Muscle layer of colon (tissue), 2 donors: ENCODE results near the gene GDF2.

Source experiments
- H3K27ac ChIP-seq: one replicate; pipeline ENCODE4 v1.7.0; 2013; ENCODE audit warnings: low read depth, mild to moderate bottlenecking, low read length, moderate library complexity
- H3K27me3 ChIP-seq, 2 donors: one replicate each; pipeline ENCODE4 v1.7.0; 2013; ENCODE audit warnings: low read length in 2 of 2, mild to moderate bottlenecking in 2 of 2; ENCODE audit not compliant: insufficient read depth in 2 of 2, control insufficient read depth in 1 of 2
- H3K36me3 ChIP-seq: one replicate; pipeline ENCODE4 v1.7.0; 2013; ENCODE audit warnings: mild to moderate bottlenecking, low read length; ENCODE audit not compliant: insufficient read depth
- H3K4me1 ChIP-seq: one replicate; pipeline ENCODE4 v1.7.0; 2013; ENCODE audit warnings: mild to moderate bottlenecking, low read length; ENCODE audit not compliant: insufficient read depth
- H3K4me3 ChIP-seq, 2 donors: one replicate each; pipeline ENCODE4 v1.7.0; 2013; ENCODE audit warnings: low read length in 2 of 2, low read depth in 1 of 2, mild to moderate bottlenecking in 1 of 2, moderate library complexity in 1 of 2
- H3K9ac ChIP-seq: one replicate; pipeline ENCODE4 v1.7.0; 2013; ENCODE audit warnings: low read length
- H3K9me3 ChIP-seq: one replicate; pipeline ENCODE4 v1.7.0; 2013; ENCODE audit warnings: mild to moderate bottlenecking, low read length
- donor health status: abdominal sarcoma.
- donor health status: Adenocarcinoma of cecum.

GDF2 gene

DNA sequence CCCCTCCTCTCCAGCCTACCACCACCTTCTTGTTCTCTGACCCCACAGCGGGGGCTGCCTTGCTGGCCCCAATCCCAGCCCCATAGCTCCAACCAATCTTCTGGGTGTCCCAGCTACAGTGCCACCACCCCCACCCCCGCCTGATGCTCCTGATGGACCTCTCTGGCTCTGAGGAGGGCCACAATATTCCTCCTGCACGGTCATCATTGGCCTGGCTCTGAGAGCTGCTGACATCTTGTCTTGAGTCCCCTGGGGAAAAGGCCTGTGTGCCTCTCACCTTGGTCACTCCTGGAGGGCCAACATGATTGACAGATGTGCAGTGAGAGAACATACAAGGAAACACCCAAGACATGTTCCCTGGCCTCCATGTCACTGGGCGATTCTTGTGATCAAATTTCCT is 7.6 kb downstream of the GDF2 start:
- H3K36me3 ChIP-seq: no peaks in the 10 kb centered on the region
- no peaks in the 10 kb centered on the region for H3K27me3 ChIP-seq
- no peaks in the 10 kb centered on the region for H3K4me1 ChIP-seq
- H3K27ac ChIP-seq: no peak overlapping the region
- H3K9me3 ChIP-seq: no peaks in the 10 kb centered on the region
- no peak overlapping the region for H3K4me3 ChIP-seq
- H3K9ac ChIP-seq: no peak overlapping the region

DNA sequence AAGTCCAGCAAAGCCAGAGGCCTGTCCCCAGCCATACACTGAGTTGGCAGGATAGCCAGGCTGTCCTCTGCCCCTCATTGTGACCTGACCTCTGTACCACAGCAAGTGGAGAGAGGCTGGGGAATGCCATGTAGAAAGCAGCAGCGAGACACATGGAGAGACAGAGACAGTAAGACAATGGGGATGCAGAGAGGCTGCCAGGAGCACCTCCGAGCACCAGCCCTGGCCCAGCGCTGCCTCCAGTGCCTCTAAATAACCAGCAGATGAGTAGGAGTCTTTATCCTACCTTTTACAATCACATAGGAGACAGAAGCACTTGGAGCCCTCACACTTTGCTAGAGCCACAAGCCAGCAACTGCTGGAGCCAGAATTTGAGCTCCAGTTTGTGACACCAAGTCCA is 8.1 kb downstream of the GDF2 start:
- Histone ChIP-seq H3K9ac (no peak overlapping the region), H3K4me1 (no peaks in the 10 kb centered on the region), H3K4me3 (no peak overlapping the region), H3K27ac (no peak overlapping the region), H3K36me3 (no peaks in the 10 kb centered on the region), H3K9me3 (no peaks in the 10 kb centered on the region), H3K27me3 (no peaks in the 10 kb centered on the region)

DNA sequence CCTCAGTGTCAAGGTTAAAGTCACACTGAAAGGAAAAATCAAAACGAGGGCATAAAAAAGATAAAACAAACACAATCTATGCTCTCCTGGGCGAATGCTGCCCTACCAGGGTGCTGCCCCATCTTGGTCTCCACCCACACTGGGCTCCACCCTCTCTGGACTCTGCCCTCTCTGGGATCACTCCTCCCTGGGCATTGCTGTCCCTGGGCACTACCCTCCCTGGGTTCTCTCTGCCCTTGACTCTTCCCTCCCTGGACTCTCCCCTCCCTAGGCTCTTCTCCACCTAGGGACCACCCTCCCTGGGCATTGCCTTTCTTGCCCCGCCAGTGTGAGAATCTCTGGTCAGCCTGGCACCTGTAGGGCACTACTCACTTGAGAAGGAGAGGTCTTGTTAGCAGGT is 8.6 kb downstream of the GDF2 start:
- Histone ChIP-seq H3K9ac (no peak overlapping the region), H3K36me3 (no peaks in the 10 kb centered on the region), H3K4me1 (no peaks in the 10 kb centered on the region), H3K9me3 (no peaks in the 10 kb centered on the region), H3K27me3 (no peaks in the 10 kb centered on the region), H3K27ac (no peak overlapping the region), H3K4me3 (no peak overlapping the region)

DNA sequence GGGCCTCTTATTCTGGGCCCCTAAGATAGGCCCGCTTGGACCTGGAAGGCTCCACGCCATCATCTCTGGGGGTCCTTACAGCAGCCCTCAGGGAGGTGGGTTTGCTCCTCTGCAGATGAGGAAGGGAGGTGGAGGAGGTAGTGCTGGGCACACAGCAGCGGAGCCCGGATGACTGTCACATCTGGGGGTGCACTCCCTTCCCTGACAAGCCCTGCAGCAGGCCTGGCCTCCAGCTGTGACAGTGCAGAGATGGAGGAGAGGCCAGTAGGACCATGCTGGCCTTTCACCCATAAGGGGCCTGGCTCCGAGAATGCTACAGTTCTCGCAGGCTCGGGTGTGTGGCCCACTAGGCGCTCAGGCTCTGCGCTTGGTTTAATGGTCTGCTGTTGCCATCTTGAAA is 9.2 kb downstream of the GDF2 start:
- Histone ChIP-seq H3K4me3 (no peak overlapping the region), H3K9ac (no peak overlapping the region), H3K9me3 (no peaks in the 10 kb centered on the region), H3K36me3 (no peaks in the 10 kb centered on the region), H3K27ac (no peak overlapping the region), H3K4me1 (no peaks in the 10 kb centered on the region), H3K27me3 (no peaks in the 10 kb centered on the region)

DNA sequence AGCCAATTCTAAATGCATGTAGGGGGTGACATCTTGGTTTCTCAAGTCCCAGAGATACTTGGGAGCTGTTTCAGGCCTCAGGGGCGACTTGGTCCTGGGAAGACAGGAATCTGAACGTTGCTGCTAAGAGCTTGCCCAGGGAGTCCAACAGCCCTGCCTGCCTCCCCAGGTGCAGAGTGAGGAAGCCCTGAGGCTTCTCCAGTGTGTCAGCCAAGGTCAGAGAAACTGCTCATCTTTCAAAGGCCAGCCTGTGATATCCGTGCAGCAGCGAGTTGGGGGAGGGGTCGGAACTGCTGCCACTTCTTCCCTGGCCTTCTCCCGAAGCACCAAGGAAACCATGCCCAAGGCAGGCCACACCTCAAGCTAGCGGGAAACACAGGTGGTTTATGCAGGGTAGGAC is 9.7 kb downstream of the GDF2 start:
- H3K4me3 ChIP-seq: no peak overlapping the region
- H3K27ac ChIP-seq: no peak overlapping the region
- H3K36me3 ChIP-seq: no peaks in the 10 kb centered on the region
- no peaks in the 10 kb centered on the region for H3K9me3 ChIP-seq
- H3K4me1 ChIP-seq: no peaks in the 10 kb centered on the region
- no peak overlapping the region for H3K9ac ChIP-seq
- H3K27me3 ChIP-seq: no peaks in the 10 kb centered on the region

DNA sequence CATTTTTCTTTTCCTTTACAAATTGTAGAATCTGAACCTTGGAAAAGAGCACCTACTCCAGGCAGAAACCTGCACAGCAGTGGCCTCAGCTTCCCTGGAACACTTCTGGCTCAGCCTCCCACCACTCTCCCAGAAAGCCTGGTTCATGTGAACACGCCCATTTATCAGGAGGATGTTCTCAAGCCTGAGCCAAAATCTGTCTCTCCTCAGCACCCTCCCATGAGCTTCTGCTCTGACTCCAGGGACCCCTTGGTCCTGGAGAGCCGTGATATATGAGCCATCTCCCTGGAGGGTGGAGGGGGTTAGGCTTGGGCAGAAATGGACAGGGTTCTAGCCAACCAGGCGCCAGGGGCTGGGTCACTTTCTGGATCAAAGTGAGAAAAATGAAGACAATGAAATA is 10.1 kb downstream of the GDF2 start:
- Histone ChIP-seq H3K4me3 (no peak overlapping the region), H3K9me3 (no peaks in the 10 kb centered on the region), H3K9ac (no peak overlapping the region), H3K36me3 (no peaks in the 10 kb centered on the region), H3K4me1 (no peaks in the 10 kb centered on the region), H3K27ac (no peak overlapping the region), H3K27me3 (no peaks in the 10 kb centered on the region)

DNA sequence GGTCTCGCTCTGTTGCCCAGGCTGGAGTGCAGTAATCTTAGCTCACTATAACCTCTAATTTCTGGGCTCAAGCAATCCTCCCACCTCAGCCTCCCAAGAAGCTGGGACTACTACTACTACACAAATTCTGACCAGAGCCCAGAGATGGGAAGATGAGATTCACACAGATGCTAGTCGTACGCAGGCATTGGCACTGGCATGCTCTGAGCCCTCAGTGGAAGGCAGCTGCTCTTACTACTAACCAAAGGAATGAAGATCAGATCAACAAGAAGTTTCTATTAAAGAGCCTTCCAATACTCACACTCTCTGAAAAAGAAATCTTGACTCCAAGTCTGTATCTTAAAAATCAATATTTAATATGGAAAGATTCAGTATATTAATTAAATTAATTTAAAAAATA is 10.7 kb downstream of the GDF2 start:
- H3K27me3 ChIP-seq: no peaks in the 10 kb centered on the region
- no peak overlapping the region for H3K9ac ChIP-seq
- H3K27ac ChIP-seq: no peak overlapping the region
- no peaks in the 10 kb centered on the region for H3K4me1 ChIP-seq
- no peaks in the 10 kb centered on the region for H3K9me3 ChIP-seq
- no peaks in the 10 kb centered on the region for H3K36me3 ChIP-seq
- H3K4me3 ChIP-seq: no peak overlapping the region

DNA sequence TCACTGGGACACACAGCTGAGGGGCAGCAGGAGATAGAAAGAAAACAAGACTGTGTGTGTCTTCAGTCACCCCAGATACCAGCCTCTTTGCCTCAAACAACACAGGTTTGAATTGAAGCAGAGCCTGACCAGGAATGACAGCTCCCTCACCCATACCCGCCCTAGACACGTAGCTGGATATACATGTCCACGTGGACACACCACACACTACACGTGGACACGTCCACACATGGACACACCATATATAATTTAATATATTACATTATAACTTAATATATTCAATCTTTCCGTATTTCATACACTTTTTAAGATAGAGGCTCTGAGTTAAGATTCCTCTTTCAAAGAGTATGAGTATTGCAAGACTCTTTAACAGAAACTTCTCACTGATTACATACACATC is 11.3 kb downstream of the GDF2 start:
- H3K9ac ChIP-seq: no peak overlapping the region
- no peak overlapping the region for H3K27ac ChIP-seq

DNA sequence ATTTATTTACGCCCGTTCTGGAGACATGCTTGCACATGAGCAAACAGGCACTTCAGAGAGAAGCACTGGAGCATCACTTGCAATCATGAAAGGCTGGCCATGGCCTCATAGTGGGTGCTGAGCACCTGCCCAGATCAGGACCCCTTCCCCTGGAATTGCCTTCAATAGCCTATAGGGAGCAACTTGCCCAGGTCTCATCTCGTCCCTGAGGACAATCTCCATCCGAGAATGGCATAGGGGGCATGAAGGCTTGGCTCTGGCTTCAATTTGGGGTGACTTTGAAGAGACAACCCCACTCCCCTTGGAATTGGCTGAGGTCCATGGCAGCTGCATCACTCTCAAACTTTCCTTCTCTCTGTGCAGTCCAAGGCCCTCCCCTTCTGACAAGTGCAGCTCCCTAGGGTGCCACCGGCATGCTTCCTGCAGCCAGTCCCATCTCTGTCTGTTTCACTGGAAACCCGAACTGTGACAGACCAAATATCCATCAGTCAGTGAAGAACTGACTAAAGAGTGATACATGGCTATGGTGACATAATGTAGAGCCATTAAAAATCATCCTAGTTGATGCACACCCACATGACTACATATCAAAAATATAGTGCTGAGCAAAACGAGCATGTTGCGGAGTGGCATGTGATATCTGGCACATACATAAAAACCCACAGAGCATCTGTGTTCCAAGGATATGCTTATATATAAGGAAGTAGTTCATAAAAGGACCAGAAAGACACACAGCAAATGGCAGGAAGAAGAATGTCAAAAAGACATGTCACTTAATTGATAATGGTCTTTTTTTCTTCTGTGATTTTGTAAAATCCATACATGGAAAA is 12.4 kb downstream of the GDF2 start:
- Histone ChIP-seq H3K4me1 (no peaks in the 10 kb centered on the region), H3K9ac (no peak overlapping the region), H3K4me3 (no peak overlapping the region), H3K9me3 (no peaks in the 10 kb centered on the region), H3K36me3 (no peaks in the 10 kb centered on the region), H3K27me3 (no peaks in the 10 kb centered on the region), H3K27ac (no peak overlapping the region)

More for the DNA sequence above, 11.3 kb downstream of the GDF2 start:
- Histone ChIP-seq H3K9me3 (no peaks in the 10 kb centered on the region), H3K4me3 (no peak overlapping the region), H3K36me3 (no peaks in the 10 kb centered on the region), H3K27me3 (no peaks in the 10 kb centered on the region), H3K4me1 (no peaks in the 10 kb centered on the region)

DNA sequence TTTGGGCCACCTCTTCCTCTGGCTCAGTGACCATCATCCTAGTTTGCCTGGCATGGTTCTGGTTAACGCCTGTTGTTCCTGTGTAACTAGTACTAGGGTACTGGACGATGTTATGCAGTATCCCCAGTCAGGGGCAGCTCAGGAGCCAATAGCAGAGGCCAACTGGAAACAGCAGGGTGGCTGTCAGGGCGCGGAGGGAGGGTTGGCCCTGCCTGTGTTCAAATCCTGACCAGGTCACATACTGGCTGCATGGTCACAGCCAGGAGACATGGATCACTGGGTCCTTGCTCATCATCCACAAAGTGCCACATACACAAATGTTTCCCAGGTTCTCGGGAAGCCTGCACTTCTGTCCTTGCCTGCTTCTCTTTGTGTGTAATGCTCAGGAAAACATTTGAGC is 13.7 kb downstream of the GDF2 start:
- Histone ChIP-seq H3K4me3 (no peak overlapping the region), H3K9me3 (no peaks in the 10 kb centered on the region), H3K4me1 (no peaks in the 10 kb centered on the region), H3K9ac (no peak overlapping the region), H3K27me3 (no peaks in the 10 kb centered on the region), H3K27ac (no peak overlapping the region), H3K36me3 (no peaks in the 10 kb centered on the region)

DNA sequence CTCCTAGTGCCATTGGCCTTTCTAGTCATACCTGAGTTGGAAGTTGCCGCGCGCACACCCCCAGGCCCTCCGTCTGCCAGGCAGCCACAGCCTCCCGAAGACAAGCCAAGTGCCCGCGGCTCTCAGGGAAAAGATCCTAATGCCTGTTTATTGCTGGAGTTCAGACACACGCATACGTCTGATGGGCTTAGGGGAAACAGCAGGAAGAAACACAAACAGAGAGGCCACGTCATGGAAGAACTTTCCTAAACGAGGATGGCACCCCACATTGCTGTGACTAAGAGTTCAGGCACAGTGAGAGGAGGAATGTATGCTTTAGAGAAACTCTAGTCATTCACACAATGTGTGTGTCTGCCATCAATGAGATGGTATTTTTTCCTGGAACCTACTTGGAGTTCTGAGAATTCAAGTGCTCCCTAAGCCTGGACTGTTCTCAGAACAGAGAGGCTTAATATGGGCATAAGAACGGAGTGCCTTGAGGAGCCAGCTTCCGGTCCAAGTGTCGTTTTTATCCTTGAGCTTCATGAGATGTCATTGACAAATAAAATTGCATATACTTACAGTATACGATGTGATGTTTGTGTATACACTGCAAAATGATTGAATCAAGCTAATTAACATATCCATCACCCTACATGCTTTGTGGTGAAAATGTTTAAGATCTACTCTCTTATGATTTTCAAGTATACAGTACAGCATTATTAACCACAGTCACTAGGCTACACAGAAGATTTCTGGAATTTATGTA is 14.3 kb downstream of the GDF2 start:
- Histone ChIP-seq H3K36me3 (no peaks in the 10 kb centered on the region), H3K4me1 (no peaks in the 10 kb centered on the region), H3K9me3 (no peaks in the 10 kb centered on the region), H3K9ac (no peak overlapping the region), H3K27ac (no peak overlapping the region), H3K27me3 (no peaks in the 10 kb centered on the region), H3K4me3 (no peak overlapping the region)

DNA sequence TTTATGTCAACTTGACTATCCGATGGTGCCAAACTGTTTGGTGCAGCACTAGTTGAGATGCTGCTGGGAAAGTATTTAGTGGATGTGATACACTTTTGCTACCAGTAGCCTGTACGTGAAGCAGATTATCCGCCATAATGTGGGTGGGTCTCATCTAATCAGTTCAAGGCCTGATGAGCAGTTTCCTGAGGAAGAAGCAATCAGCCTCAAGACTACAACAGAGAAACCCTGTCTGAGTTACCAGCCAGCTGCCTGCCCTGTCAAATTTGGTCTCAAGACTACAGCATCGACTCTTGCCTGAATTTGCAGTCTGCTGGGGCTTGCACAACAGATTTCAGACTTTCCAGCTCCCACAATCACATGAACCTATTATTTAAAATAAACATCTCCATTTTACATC is 15.1 kb downstream of the GDF2 start:
- Histone ChIP-seq H3K27me3 (no peaks in the 10 kb centered on the region), H3K4me3 (no peak overlapping the region), H3K9ac (no peak overlapping the region), H3K4me1 (no peaks in the 10 kb centered on the region), H3K9me3 (no peaks in the 10 kb centered on the region), H3K36me3 (no peaks in the 10 kb centered on the region), H3K27ac (no peak overlapping the region)
